IMR-90 (cell line): ENCODE measurements around the gene CYP46A1. TPM values are rescaled to one million over a fixed set of nuclear protein-coding genes. Genes with fewer than 3 reads are reported as not detected.

Experiments used
- ATAC-seq: fragments of 200-7000 bp; cut with Tn5 transposase; 2 replicates; pipeline ENCODE4 v1.9.1; 2020; ENCODE audit warnings: low read depth, mild to moderate bottlenecking, moderate library complexity
- BruUV-seq: library from RNA; stranded (reverse); fragments of 400-500 nt; replicated peaks from 2 replicates; lab custom pipeline; 2021; lab: Mats Ljungman, UMichigan
- CTCF ChIA-PET: fragments of 300-600 bp; formaldehyde crosslinking; extraction: SDS; loops from one replicate; lab custom pipeline; 2021; ENCODE audit warnings: antibody characterized with exemption; lab: Yijun Ruan, JAX
- POLR2A ChIA-PET: fragments of 300-600 bp; sonication (Branson Sonifier 250); formaldehyde crosslinking; loops from one replicate; lab custom pipeline; 2022; ENCODE audit warnings: antibody characterized with exemption; ENCODE audit not compliant: unreplicated experiment; lab: Charles Lee
- DNase-seq: peaks from one replicate; pipeline ENCODE4 v3.0.0; 2013
- H2AFZ ChIP-seq: replicated peaks from 2 replicates; pipeline ENCODE3; 2013; ENCODE audit warnings: low read length, mild to moderate bottlenecking; ENCODE audit not compliant: poor library complexity
- H2AK5ac ChIP-seq: 2 replicates; pipeline ENCODE4 v1.6.1; 2013; ENCODE audit warnings: low read depth, low read length, inconsistent platforms
- H2AK9ac ChIP-seq: replicated peaks from 2 replicates; pipeline ENCODE3; 2013; ENCODE audit warnings: mild to moderate bottlenecking, low read depth, low read length, moderate library complexity; ENCODE audit not compliant: poor library complexity
- H2BK120ac ChIP-seq: 2 replicates; pipeline ENCODE4 v1.6.1; 2013; ENCODE audit warnings: low read depth, low read length, inconsistent platforms
- H2BK15ac ChIP-seq: 3 replicates; pipeline ENCODE4 v1.6.1; 2013; ENCODE audit warnings: low read depth, low read length, inconsistent platforms
- H2BK20ac ChIP-seq: 2 replicates; pipeline ENCODE4 v1.6.1; 2013; ENCODE audit warnings: low read depth, mild to moderate bottlenecking, inconsistent platforms, low read length, moderate library complexity
- H2BK5ac ChIP-seq: 2 replicates; pipeline ENCODE4 v1.6.1; 2013; ENCODE audit warnings: mild to moderate bottlenecking, low read depth, low read length, inconsistent platforms; ENCODE audit not compliant: poor library complexity, severe bottlenecking
- H3K14ac ChIP-seq: replicated peaks from 2 replicates; pipeline ENCODE4 v1.6.1; 2013; ENCODE audit warnings: low read depth, low read length, inconsistent platforms
- H3K18ac ChIP-seq: 2 replicates; pipeline ENCODE4 v1.6.1; 2013; ENCODE audit warnings: low read depth, low read length, control low read depth
- H3K23ac ChIP-seq: 2 replicates; pipeline ENCODE4 v1.6.1; 2013; ENCODE audit warnings: low read depth, low read length, inconsistent platforms
- H3K27ac ChIP-seq: 2 replicates; pipeline ENCODE4 v1.5.1; 2013; ENCODE audit warnings: mild to moderate bottlenecking, control low read depth, low read length; ENCODE audit not compliant: insufficient read depth
- H3K27me3 ChIP-seq: 2 replicates; pipeline ENCODE4 v1.6.1; 2013; ENCODE audit warnings: low read length; ENCODE audit not compliant: control insufficient read depth, insufficient read depth
- H3K36me3 ChIP-seq: 2 replicates; pipeline ENCODE4 v1.6.1; 2013; ENCODE audit warnings: low read length, mixed read lengths; ENCODE audit not compliant: control insufficient read depth, insufficient read depth
- H3K4ac ChIP-seq: 2 replicates; pipeline ENCODE4 v1.6.1; 2013; ENCODE audit warnings: low read depth, low read length, inconsistent platforms
- H3K4me1 ChIP-seq: 2 replicates; pipeline ENCODE4 v1.6.1; 2013; ENCODE audit warnings: low read length, mixed read lengths; ENCODE audit not compliant: control insufficient read depth, insufficient read depth
- H3K4me2 ChIP-seq: 2 replicates; pipeline ENCODE4 v1.6.1; 2013; ENCODE audit warnings: low read depth, mild to moderate bottlenecking, control low read depth, low read length, moderate library complexity
- H3K4me3 ChIP-seq: 2 replicates; pipeline ENCODE4 v1.5.1; 2013; ENCODE audit warnings: low read depth, mild to moderate bottlenecking, control low read depth, low read length, moderate library complexity; ENCODE audit not compliant: insufficient read depth
- H3K56ac ChIP-seq: 2 replicates; pipeline ENCODE4 v1.6.1; 2013; ENCODE audit warnings: low read length, inconsistent platforms; ENCODE audit not compliant: insufficient read depth; ENCODE audit errors: extremely low read depth
- H3K79me1 ChIP-seq, 2 experiments: 2 replicates each; pipeline ENCODE4 v1.6.1; 2013; ENCODE audit warnings: low read length in 2 of 2, inconsistent platforms in 1 of 2, low read depth in 1 of 2
- H3K9ac ChIP-seq: 2 replicates; pipeline ENCODE4 v1.6.1; 2013; ENCODE audit warnings: low read depth, low read length, control low read depth
- H3K9me1 ChIP-seq: 2 replicates; pipeline ENCODE4 v1.6.1; 2013; ENCODE audit warnings: low read length, inconsistent platforms; ENCODE audit not compliant: insufficient read depth
- H3K9me3 ChIP-seq: 2 replicates; pipeline ENCODE4 v1.6.1; 2013; ENCODE audit warnings: low read length; ENCODE audit not compliant: control insufficient read depth, insufficient read depth
- H4K20me1 ChIP-seq: 2 replicates; pipeline ENCODE4 v1.6.1; 2013; ENCODE audit warnings: low read length, inconsistent platforms; ENCODE audit not compliant: insufficient read depth
- H4K5ac ChIP-seq: 2 replicates; pipeline ENCODE4 v1.6.1; 2013; ENCODE audit warnings: mild to moderate bottlenecking, low read depth, low read length, control low read depth
- H4K8ac ChIP-seq, 2 experiments: 2 replicates each; pipeline ENCODE4 v1.6.1; 2013; ENCODE audit warnings: low read depth in 2 of 2, low read length in 2 of 2, control low read depth in 1 of 2, inconsistent platforms in 1 of 2
- H4K91ac ChIP-seq: 2 replicates; pipeline ENCODE4 v1.6.1; 2013; ENCODE audit warnings: low read depth, low read length, inconsistent platforms; ENCODE audit not compliant: insufficient read depth
- CHD1 ChIP-seq: IDR thresholded peaks from 2 replicates; pipeline ENCODE4 v1.6.1; 2012; ENCODE audit warnings: low read depth, low read length, improper control_type of control experiment
- FOS ChIP-seq: fragments of 150-350 bp; IDR thresholded peaks from 2 replicates; pipeline ENCODE4 v1.6.1; 2016; ENCODE audit warnings: low read depth, low read length
- MAFK ChIP-seq: IDR thresholded peaks from 2 replicates; pipeline ENCODE4 v1.6.1; 2012; ENCODE audit warnings: low read depth, low read length, improper control_type of control experiment
- NFE2L2 ChIP-seq: fragments of 150-350 bp; IDR thresholded peaks from 2 replicates; pipeline ENCODE4 v1.6.1; 2016; ENCODE audit warnings: low read depth, mild to moderate bottlenecking, low read length
- POLR2A ChIP-seq: IDR thresholded peaks from 2 replicates; pipeline ENCODE4 v1.6.1; 2012; ENCODE audit warnings: mild to moderate bottlenecking, low read depth, low read length
- RAD21 ChIP-seq: IDR thresholded peaks from 2 replicates; pipeline ENCODE4 v1.6.1; 2012; ENCODE audit warnings: low read length, improper control_type of control experiment
- RCOR1 ChIP-seq: IDR thresholded peaks from 2 replicates; pipeline ENCODE4 v1.6.1; 2012; ENCODE audit warnings: mild to moderate bottlenecking, low read length, improper control_type of control experiment; ENCODE audit not compliant: insufficient replicate concordance
- RFX5 ChIP-seq: IDR thresholded peaks from 2 replicates; pipeline ENCODE4 v1.8.0; 2012; ENCODE audit warnings: low read depth, mild to moderate bottlenecking, low read length, moderate library complexity
- SMC3 ChIP-seq: fragments of 150-350 bp; IDR thresholded peaks from 2 replicates; pipeline ENCODE4 v1.6.1; 2016; ENCODE audit warnings: low read depth, mild to moderate bottlenecking, antibody characterized with exemption, low read length, moderate library complexity
- WGBS, 2 experiments: methylation state at CpG; one replicate each; pipeline versions ENCODE4 v1.1.5 to v1.1.7; 2013; ENCODE audit warnings: missing lambda C conversion rate in 2 of 2; ENCODE audit not compliant: insufficient read length in 1 of 2; ENCODE audit errors: extremely low coverage in 2 of 2; 5-methylcytosine and 5-hydroxymethylcytosine counted together
- dilution Hi-C: fragments of 300-500 bp; cut with HindIII; formaldehyde crosslinking; loops from one replicate; pipeline ENCODE4 v1.14.3; 2018; ENCODE audit warnings: low sequenced_read_pairs; ENCODE audit not compliant: unreplicated experiment
- in situ Hi-C: fragments of 300-500 bp; cut with MboI; formaldehyde crosslinking; loops from 3 replicates; pipeline ENCODE4 v1.14.3; 2019; ENCODE audit warnings: low sequenced_read_pairs, inconsistent platforms, mixed read lengths
- intact Hi-C: fragments of 100-400 bp; cut with micrococcal nuclease; formaldehyde crosslinking; loops from 2 replicates; pipeline ENCODE4 v1.10.0; 2022
- polyA plus RNA-seq, 3 experiments: library from polyadenylated mRNA; depleted of rRNA; stranded (reverse); fragments of >200 nt; gene quantifications; 2 replicates each; pipeline ENCODE4 v1.2.3, GENCODE V29; 2012; ENCODE audit warnings: low replicate concordance in 1 of 3
- total RNA-seq: library from RNA; depleted of rRNA; stranded (reverse); fragments of >200 nt; gene quantifications from 2 replicates; pipeline ENCODE4 v1.2.3, GENCODE V29; 2012
- TF ChIP-seq, protein P1 (sequence below): conservative IDR thresholded peaks from 2 replicates; pipeline ENCODE4 v1.5.1; 2012; ENCODE audit warnings: mild to moderate bottlenecking, low read depth, low read length, improper control_type of control experiment
- TF ChIP-seq, protein P2 (sequence below): fragments of 150-350 bp; IDR thresholded peaks from 2 replicates; pipeline ENCODE4 v1.6.1; 2017; ENCODE audit warnings: mild to moderate bottlenecking, antibody characterized with exemption, low read length, low read depth
- TF ChIP-seq, protein P3 (sequence below): fragments of 150-350 bp; IDR thresholded peaks from 2 replicates; pipeline ENCODE4 v1.6.1; 2016; ENCODE audit warnings: low read depth, mild to moderate bottlenecking, low read length, moderate library complexity, borderline replicate concordance

CYP46A1 gene
- total and polyA plus RNA-seq, 2 of the 4 experiments (the other 2 are of a cell fraction) = 0.18 to 0.31 TPM

DNA sequence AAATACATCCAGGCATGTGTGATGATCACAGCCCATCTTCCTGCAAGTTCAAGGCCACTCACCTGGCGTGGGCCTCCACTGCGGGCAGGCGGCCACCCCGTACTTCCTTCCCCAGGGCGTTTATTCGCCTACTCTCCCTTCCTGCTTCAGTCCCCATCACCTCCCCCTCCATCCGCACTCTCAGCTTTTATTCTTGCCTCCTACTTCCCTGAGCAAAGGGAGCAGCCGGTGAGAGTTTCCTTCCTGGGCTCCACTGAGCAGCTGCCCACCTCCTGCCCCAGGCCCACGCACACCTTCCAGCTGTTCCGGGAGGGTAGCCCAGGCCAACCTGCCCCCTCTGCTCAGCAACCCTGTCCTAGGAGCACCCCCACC lies 4.1 kb downstream of the CYP46A1 start:
- H3K4me1 ChIP-seq = peaks cover 3% of the 10 kb centered on the region
- no peaks in the 10 kb centered on the region for H3K9me3 ChIP-seq
- ChIA-PET CTCF (interaction anchor here (0.9 kb wide), 1 partner anchor 42 kb away, joined by 3 read pairs; no protein-coding TSS in a partner anchor), POLR2A (no interaction called here)
- no peak overlapping the region for H2BK15ac ChIP-seq
- dilution Hi-C loops (no loop called here), in situ Hi-C loops (no loop called here), intact Hi-C loops (no loop called here)
- H4K91ac ChIP-seq = no peak overlapping the region
- no peak for ATAC-seq
- H3K27ac ChIP-seq = no peak overlapping the region
- no TSS peak for BruUV-seq
- no peak overlapping the region for H2BK20ac ChIP-seq
- no peak overlapping the region for H4K8ac ChIP-seq
- no peak for DNase-seq
- no peaks in the 10 kb centered on the region for H3K9me1 ChIP-seq
- H3K18ac ChIP-seq = no peak overlapping the region
- H3K36me3 ChIP-seq = no peaks in the 10 kb centered on the region
- H3K4ac ChIP-seq = no peak overlapping the region
- no peaks in the 10 kb centered on the region; the same call in 1 of the 2 replicates for H4K20me1 ChIP-seq
- whole genome bisulfite sequencing, 2 experiments = 63% methylated on average over 4 of the region's 10 CpGs; no CpG with 5 or more reads in 1 of the 2 experiments
- H3K23ac ChIP-seq = no peak overlapping the region
- no peaks in the 10 kb centered on the region; a peak in 1 of 4 replicates for H3K79me1 ChIP-seq
- no peak overlapping the region for H3K9ac ChIP-seq
- no peak overlapping the region for H2AK9ac ChIP-seq
- no peak overlapping the region for H2AK5ac ChIP-seq
- no peak overlapping the region for H4K5ac ChIP-seq
- TF ChIP-seq, protein P1, sequence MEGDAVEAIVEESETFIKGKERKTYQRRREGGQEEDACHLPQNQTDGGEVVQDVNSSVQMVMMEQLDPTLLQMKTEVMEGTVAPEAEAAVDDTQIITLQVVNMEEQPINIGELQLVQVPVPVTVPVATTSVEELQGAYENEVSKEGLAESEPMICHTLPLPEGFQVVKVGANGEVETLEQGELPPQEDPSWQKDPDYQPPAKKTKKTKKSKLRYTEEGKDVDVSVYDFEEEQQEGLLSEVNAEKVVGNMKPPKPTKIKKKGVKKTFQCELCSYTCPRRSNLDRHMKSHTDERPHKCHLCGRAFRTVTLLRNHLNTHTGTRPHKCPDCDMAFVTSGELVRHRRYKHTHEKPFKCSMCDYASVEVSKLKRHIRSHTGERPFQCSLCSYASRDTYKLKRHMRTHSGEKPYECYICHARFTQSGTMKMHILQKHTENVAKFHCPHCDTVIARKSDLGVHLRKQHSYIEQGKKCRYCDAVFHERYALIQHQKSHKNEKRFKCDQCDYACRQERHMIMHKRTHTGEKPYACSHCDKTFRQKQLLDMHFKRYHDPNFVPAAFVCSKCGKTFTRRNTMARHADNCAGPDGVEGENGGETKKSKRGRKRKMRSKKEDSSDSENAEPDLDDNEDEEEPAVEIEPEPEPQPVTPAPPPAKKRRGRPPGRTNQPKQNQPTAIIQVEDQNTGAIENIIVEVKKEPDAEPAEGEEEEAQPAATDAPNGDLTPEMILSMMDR = no peak
- TF ChIP-seq NFE2L2 (no peak), MAFK (no peak), RFX5 (no peak), FOS (no peak), POLR2A (no peak), RCOR1 (no peak), SMC3 (no peak), RAD21 (no peak), CHD1 (no peak)
- TF ChIP-seq, protein P2, sequence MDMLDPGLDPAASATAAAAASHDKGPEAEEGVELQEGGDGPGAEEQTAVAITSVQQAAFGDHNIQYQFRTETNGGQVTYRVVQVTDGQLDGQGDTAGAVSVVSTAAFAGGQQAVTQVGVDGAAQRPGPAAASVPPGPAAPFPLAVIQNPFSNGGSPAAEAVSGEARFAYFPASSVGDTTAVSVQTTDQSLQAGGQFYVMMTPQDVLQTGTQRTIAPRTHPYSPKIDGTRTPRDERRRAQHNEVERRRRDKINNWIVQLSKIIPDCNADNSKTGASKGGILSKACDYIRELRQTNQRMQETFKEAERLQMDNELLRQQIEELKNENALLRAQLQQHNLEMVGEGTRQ = no peak
- TF ChIP-seq, protein P3, sequence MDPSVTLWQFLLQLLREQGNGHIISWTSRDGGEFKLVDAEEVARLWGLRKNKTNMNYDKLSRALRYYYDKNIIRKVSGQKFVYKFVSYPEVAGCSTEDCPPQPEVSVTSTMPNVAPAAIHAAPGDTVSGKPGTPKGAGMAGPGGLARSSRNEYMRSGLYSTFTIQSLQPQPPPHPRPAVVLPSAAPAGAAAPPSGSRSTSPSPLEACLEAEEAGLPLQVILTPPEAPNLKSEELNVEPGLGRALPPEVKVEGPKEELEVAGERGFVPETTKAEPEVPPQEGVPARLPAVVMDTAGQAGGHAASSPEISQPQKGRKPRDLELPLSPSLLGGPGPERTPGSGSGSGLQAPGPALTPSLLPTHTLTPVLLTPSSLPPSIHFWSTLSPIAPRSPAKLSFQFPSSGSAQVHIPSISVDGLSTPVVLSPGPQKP = no peak
- no peak overlapping the region for H2BK120ac ChIP-seq
- H3K4me3 ChIP-seq = no peak overlapping the region
- H3K4me2 ChIP-seq = no peak overlapping the region
- H3K27me3 ChIP-seq = peaks cover 47% of the 10 kb centered on the region
- no peak overlapping the region for H3K56ac ChIP-seq
- no peak overlapping the region for H2AFZ ChIP-seq
- no peak overlapping the region for H3K14ac ChIP-seq
- no peak overlapping the region for H2BK5ac ChIP-seq
